Measurements from ENCODE around the gene LNX1.

Gene LNX1

DNA sequence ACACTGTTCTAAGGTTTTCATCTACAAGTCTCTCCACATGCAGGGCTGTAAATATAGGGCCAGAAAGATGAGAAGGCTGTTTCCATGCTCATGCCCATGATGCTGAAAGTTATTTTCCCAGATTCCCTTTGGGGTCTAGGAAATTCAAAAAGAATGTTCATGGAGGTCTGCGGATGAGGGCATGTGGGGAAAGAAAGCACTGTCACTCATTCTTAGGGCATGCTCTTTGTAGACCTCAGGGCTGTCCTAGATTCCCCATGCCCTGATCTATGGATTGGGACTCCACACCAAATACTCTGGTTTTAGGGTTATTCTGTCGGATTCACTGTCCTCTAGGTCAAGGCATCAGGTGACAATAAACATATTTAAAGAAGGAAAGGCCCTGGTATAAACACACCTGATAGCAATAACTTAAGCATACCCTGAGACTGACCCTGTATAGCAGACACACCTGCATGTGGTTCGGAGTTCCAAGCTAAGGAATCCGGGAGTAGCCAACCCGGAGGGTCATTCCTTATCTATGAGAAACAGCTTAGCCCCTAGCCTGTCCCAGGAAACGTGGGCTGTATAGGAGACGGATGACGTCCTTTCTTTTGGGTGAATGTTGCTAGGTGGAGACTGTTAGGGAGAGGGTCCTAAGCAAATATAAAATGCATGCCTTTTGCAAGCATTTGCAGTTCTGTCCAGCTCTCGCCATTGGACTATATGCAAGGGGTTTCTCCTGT is 37.6 kb downstream of the LNX1 start:
- Histone ChIP-seq H3K27me3 (ENCODE audit: insufficient read depth, poor library complexity, severe bottlenecking) (no peaks in the 10 kb centered on the region), H3K4me3 (ENCODE audit: severe bottlenecking) (no peak overlapping the region), H3K4me1 (ENCODE audit: insufficient read depth, poor library complexity, severe bottlenecking) (peaks cover 28% of the 10 kb centered on the region), H3K36me3 (ENCODE audit: low read depth) (no peaks in the 10 kb centered on the region), H3K9me3 (ENCODE audit: severe bottlenecking) (no peaks in the 10 kb centered on the region), H3K27ac (ENCODE audit: poor library complexity, severe bottlenecking) (no peak overlapping the region)
- no peak for DNase-seq (ENCODE audit: low spot score)
- no peak for ATAC-seq (ENCODE audit: low read depth)
- TF ChIP-seq, protein P1, sequence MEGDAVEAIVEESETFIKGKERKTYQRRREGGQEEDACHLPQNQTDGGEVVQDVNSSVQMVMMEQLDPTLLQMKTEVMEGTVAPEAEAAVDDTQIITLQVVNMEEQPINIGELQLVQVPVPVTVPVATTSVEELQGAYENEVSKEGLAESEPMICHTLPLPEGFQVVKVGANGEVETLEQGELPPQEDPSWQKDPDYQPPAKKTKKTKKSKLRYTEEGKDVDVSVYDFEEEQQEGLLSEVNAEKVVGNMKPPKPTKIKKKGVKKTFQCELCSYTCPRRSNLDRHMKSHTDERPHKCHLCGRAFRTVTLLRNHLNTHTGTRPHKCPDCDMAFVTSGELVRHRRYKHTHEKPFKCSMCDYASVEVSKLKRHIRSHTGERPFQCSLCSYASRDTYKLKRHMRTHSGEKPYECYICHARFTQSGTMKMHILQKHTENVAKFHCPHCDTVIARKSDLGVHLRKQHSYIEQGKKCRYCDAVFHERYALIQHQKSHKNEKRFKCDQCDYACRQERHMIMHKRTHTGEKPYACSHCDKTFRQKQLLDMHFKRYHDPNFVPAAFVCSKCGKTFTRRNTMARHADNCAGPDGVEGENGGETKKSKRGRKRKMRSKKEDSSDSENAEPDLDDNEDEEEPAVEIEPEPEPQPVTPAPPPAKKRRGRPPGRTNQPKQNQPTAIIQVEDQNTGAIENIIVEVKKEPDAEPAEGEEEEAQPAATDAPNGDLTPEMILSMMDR (IDR thresholded peaks at IDR 0.05; ENCODE audit: poor library complexity, severe bottlenecking), result no peak

DNA sequence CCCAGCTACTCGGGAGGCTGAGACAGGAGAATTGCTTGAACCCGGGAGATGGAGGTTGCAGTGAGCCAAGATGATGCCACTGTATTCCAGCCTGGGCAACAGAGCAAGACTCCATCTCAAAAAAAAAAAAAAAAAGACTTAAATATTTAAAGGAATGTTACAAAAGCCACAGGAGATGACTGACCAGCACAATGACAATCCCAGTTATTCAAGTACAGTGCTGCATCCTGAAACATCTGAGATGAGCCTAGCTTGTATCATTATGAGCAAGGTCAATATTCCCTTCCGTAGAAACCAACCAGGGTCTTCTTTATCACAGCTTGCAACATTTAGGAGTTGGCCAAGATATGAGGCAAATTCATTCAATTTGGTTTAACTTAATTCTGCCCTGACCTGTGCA is 38.6 kb downstream of the LNX1 start:
- Histone ChIP-seq H3K4me3 (ENCODE audit: severe bottlenecking) (no peak overlapping the region), H3K9me3 (ENCODE audit: severe bottlenecking) (no peaks in the 10 kb centered on the region), H3K27me3 (ENCODE audit: insufficient read depth, poor library complexity, severe bottlenecking) (no peaks in the 10 kb centered on the region), H3K36me3 (ENCODE audit: low read depth) (no peaks in the 10 kb centered on the region), H3K27ac (ENCODE audit: poor library complexity, severe bottlenecking) (no peak overlapping the region), H3K4me1 (ENCODE audit: insufficient read depth, poor library complexity, severe bottlenecking) (peaks cover 19% of the 10 kb centered on the region)
- ATAC-seq (ENCODE audit: low read depth), result no peak
- TF ChIP-seq, protein P1 (IDR thresholded peaks at IDR 0.05; ENCODE audit: poor library complexity, severe bottlenecking), result no peak
- no peak for DNase-seq (ENCODE audit: low spot score)

DNA sequence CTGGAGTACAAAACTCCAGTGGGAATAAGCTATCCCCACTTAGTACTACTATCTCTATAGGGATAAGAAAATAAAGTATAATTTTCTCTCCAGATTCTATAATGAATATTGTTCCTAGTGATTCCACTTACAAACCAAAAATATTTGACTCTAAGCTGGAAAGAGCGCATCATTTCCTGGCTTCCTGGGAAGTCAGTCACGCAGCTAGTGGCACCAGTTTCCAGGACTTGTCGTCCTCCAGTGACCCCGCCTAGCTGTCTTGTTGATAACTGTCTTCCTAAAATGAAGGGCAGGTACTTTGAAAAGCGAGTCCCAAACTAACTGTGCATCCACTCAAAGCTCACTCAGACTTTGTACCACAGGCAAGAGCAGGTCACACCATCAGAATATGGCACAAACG is 39.3 kb downstream of the LNX1 start:
- H3K4me1 ChIP-seq (ENCODE audit: insufficient read depth, poor library complexity, severe bottlenecking), result peaks cover 15% of the 10 kb centered on the region
- no peak for DNase-seq (ENCODE audit: low spot score)
- ATAC-seq (ENCODE audit: low read depth), result no peak
- no peak overlapping the region for H3K4me3 ChIP-seq (ENCODE audit: severe bottlenecking)
- H3K36me3 ChIP-seq (ENCODE audit: low read depth), result no peaks in the 10 kb centered on the region
- TF ChIP-seq, protein P1 (IDR thresholded peaks at IDR 0.05; ENCODE audit: poor library complexity, severe bottlenecking), result no peak
- no peaks in the 10 kb centered on the region for H3K27me3 ChIP-seq (ENCODE audit: insufficient read depth, poor library complexity, severe bottlenecking)
- H3K9me3 ChIP-seq (ENCODE audit: severe bottlenecking), result no peaks in the 10 kb centered on the region
- no peak overlapping the region for H3K27ac ChIP-seq (ENCODE audit: poor library complexity, severe bottlenecking)

DNA sequence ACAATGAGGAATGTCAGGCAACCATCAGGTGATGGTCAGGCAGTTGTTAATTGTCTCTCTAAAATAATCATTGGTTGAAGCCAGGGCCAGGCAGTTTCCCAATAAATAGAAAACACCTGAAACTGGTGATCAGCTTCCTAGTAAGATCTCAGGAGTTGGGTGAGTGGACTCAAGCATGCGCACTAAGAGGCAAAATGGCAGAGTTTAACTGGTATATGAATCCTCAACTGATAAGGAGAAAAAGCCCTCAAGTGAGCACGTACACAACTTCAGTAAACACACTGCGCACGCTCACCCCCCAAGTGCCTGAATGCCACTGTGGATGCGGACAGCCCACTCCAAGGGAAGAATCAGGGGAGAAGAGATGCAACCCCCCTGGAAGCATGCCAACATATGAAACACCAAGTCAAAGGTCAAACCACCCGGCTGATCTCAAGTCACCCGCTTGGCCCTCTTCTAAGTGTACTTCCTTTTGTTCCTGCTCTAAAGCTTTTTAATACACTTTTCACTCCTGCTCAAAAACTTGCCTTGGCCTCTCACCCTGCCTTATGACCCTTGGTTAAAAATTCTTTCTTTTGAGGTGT is 39.9 kb downstream of the LNX1 start:
- Histone ChIP-seq H3K9me3 (ENCODE audit: severe bottlenecking) (no peaks in the 10 kb centered on the region), H3K27me3 (ENCODE audit: insufficient read depth, poor library complexity, severe bottlenecking) (no peaks in the 10 kb centered on the region), H3K4me1 (ENCODE audit: insufficient read depth, poor library complexity, severe bottlenecking) (peaks cover 15% of the 10 kb centered on the region), H3K36me3 (ENCODE audit: low read depth) (no peaks in the 10 kb centered on the region), H3K27ac (ENCODE audit: poor library complexity, severe bottlenecking) (no peak overlapping the region), H3K4me3 (ENCODE audit: severe bottlenecking) (no peak overlapping the region)
- ATAC-seq (ENCODE audit: low read depth) (no peak), DNase-seq (ENCODE audit: low spot score) (no peak)
- TF ChIP-seq, protein P1 (IDR thresholded peaks at IDR 0.05; ENCODE audit: poor library complexity, severe bottlenecking), result no peak

DNA sequence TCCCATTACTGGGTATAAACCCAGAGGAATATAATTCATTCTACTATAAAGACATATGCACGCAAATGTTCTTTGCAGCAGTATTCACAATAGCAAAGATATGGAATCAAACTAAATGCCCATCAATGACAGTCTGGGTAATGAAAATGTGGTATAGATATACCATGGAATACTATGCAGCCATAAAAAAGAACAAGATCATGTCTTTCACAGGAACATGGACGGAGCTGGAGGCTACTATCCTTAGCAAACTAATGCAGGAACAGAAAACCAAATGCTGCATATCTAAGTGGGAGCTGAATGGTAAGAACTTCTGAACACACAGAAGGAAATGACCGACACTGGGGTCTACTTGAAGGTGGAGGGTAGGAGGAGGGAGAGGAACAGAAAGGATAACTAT is 42.6 kb downstream of the LNX1 start:
- Histone ChIP-seq H3K4me3 (ENCODE audit: severe bottlenecking) (no peak overlapping the region), H3K27me3 (ENCODE audit: insufficient read depth, poor library complexity, severe bottlenecking) (no peaks in the 10 kb centered on the region), H3K27ac (ENCODE audit: poor library complexity, severe bottlenecking) (no peak overlapping the region), H3K36me3 (ENCODE audit: low read depth) (no peaks in the 10 kb centered on the region), H3K9me3 (ENCODE audit: severe bottlenecking) (no peaks in the 10 kb centered on the region), H3K4me1 (ENCODE audit: insufficient read depth, poor library complexity, severe bottlenecking) (no peaks in the 10 kb centered on the region)
- TF ChIP-seq, protein P1 (IDR thresholded peaks at IDR 0.05; ENCODE audit: poor library complexity, severe bottlenecking), result no peak
- DNase-seq (ENCODE audit: low spot score) (no peak), ATAC-seq (ENCODE audit: low read depth) (no peak)
